Hepatocyte (in vitro differentiated cells): ENCODE data around the gene NTSR1.

Source experiments
- EZH2 ChIP-seq: fragments of 200-600 bp; sonication (generic); IDR thresholded peaks from 2 replicates; pipeline ENCODE4 v1.6.1; 2016; ENCODE audit warnings: antibody characterized with exemption, mild to moderate bottlenecking, borderline replicate concordance
- EZH2phosphoT487 ChIP-seq: fragments of 200-600 bp; sonication (generic); IDR thresholded peaks from one replicate; pipeline ENCODE4 v1.6.1; 2018; ENCODE audit warnings: antibody characterized with exemption, mild to moderate bottlenecking, low read depth, moderate library complexity; ENCODE audit not compliant: unreplicated experiment, severe bottlenecking
- TF ChIP-seq, protein P1 (sequence below): fragments of 200-600 bp; sonication (generic); IDR thresholded peaks from 2 replicates; pipeline ENCODE4 v1.5.1; 2016; ENCODE audit warnings: antibody characterized with exemption, mild to moderate bottlenecking; ENCODE audit not compliant: poor library complexity

DNA sequence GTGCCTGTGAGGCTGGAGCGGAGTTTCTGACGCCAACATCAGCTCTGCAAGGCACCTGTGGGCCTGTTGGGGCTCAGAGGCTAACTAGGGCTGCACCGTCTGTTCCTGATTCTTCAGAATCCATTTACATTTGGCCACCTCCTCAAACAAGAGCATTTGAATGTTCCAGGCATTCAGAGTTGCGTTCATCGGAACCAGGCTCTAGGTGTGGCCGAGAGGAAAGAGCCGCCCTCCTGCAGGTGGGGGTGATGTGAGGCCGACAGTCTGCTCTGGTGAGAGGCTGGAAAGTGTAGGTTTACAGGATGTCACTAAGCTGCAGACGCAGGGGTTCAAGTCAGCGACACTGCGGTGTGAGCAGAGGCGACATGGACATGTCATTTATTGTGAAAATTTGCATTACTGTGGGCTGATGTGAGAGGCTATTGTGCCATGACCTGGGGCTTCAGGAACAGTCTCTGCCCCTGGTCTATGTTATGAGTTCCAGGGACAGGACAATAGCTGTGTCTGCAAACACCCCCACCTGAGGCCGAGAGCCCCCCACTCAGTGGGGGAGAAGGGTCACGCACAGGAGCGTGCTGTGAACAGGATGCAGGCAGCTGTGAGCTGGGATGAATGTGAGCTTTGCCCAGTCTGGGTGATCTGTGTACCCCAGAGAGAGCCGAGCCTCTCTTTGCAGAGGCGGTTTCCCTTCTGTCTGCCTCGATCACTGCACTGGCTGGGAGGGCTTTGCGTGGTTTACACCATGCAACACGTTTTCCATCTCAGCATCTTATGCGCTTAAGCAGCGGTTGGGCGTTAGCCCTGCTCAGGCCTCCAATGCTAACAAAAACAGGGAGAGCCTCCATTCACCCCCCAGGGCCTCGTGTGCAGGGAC, 45.3 kb upstream of the NTSR1 start:
- TF ChIP-seq, protein P1, sequence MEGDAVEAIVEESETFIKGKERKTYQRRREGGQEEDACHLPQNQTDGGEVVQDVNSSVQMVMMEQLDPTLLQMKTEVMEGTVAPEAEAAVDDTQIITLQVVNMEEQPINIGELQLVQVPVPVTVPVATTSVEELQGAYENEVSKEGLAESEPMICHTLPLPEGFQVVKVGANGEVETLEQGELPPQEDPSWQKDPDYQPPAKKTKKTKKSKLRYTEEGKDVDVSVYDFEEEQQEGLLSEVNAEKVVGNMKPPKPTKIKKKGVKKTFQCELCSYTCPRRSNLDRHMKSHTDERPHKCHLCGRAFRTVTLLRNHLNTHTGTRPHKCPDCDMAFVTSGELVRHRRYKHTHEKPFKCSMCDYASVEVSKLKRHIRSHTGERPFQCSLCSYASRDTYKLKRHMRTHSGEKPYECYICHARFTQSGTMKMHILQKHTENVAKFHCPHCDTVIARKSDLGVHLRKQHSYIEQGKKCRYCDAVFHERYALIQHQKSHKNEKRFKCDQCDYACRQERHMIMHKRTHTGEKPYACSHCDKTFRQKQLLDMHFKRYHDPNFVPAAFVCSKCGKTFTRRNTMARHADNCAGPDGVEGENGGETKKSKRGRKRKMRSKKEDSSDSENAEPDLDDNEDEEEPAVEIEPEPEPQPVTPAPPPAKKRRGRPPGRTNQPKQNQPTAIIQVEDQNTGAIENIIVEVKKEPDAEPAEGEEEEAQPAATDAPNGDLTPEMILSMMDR, result no peak
- TF ChIP-seq EZH2 (no peak), EZH2phosphoT487 (no peak)
